Measurements from ENCODE around the gene ACOX1. TPM values are rescaled to one million over a fixed set of nuclear protein-coding genes. Genes with fewer than 3 reads are reported as not detected.
A peak's percentile ranks its signal among the peaks of the same experiment; 100 is the strongest.

ACOX1 gene
- total and polyA plus RNA-seq, 2 of the 13 experiments (the other 11 are each of a cell fraction or from before 2014, with no cell fraction given), result 86.4 to 120 TPM

DNA sequence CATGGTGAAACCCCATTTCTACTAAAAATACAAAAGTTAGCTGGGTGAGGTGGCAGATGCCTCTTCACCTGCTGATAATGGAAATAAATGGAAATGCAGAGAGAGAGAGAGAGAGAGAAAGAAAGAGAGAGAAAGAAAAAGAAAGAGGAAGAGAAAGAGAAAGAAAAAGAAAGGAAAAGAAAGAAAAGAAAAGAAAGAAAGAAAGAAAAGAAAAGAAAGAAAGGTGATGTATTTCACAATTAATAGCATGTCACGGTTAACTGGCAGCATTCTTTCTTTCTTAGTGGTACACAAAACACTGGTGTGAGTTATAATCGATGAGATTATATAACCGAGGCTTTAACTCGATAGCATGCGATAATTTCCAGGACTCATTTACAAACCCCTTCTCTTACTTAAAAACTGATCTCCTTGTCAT, 3.2 kb downstream of the ACOX1 start (continued):
- TF ChIP-seq, protein P1, sequence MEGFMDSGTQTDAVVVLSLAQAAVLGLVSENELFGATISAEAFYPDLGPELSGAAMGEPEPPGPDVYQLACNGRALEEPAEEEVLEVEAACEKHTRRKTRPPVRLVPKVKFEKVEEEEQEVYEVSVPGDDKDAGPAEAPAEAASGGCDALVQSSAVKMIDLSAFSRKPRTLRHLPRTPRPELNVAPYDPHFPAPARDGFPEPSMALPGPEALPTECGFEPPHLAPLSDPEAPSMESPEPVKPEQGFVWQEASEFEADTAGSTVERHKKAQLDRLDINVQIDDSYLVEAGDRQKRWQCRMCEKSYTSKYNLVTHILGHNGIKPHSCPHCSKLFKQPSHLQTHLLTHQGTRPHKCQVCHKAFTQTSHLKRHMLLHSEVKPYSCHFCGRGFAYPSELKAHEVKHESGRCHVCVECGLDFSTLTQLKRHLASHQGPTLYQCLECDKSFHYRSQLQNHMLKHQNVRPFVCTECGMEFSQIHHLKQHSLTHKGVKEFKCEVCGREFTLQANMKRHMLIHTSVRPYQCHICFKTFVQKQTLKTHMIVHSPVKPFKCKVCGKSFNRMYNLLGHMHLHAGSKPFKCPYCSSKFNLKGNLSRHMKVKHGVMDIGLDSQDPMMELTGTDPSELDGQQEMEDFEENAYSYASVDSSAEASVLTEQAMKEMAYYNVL (CRISPR knock-in tag; IDR thresholded peaks at IDR 0.05; ENCODE audit: borderline replicate concordance), result peak; percentile 79
- no peak for TF ChIP-seq XBP1 (CRISPR knock-in tag; IDR thresholded peaks at IDR 0.05)
- no peak for TF ChIP-seq ARNT2 (CRISPR knock-in tag; IDR thresholded peaks at IDR 0.05; ENCODE audit: low read depth)
- no peak for TF ChIP-seq ZNF749 (CRISPR knock-in tag; IDR thresholded peaks at IDR 0.05; ENCODE audit: borderline replicate concordance)
- TF ChIP-seq ZNF772 (CRISPR knock-in tag; IDR thresholded peaks at IDR 0.05), result peak; percentile 40; the same call in 1 of the 2 replicates
- TF ChIP-seq ZBTB3 (CRISPR knock-in tag; IDR thresholded peaks at IDR 0.05; ENCODE audit: borderline replicate concordance, low read depth), result 0 out of 2 replicates have a peak, but pooled peaks have one; percentile 23
- TF ChIP-seq ZNF761 (CRISPR knock-in tag; conservative IDR thresholded peaks at IDR 0.05), result no peak
- 0 out of 2 replicates have a peak, but pooled peaks have one; percentile 26 for TF ChIP-seq RBFOX2 (IDR thresholded peaks at IDR 0.05; ENCODE audit: low read depth, low read length)
- TF ChIP-seq PLRG1 (conservative IDR thresholded peaks at IDR 0.05), result no peak
- TF ChIP-seq DNMT3B (CRISPR knock-in tag; conservative IDR thresholded peaks at IDR 0.05), result peak; percentile 84; the same call in 1 of the 2 replicates
- peak; percentile 80 for TF ChIP-seq TBL1XR1 (IDR thresholded peaks at IDR 0.05; ENCODE audit: borderline replicate concordance, low read length, partially characterized antibody)
- TF ChIP-seq NRL (CRISPR knock-in tag; IDR thresholded peaks at IDR 0.05; ENCODE audit: borderline replicate concordance), result no peak
- peak; percentile 55; the same call in 1 of the 2 replicates for TF ChIP-seq ZBTB7B (CRISPR knock-in tag; IDR thresholded peaks at IDR 0.05)
- TF ChIP-seq ZNF614 (CRISPR knock-in tag; IDR thresholded peaks at IDR 0.05; ENCODE audit: borderline replicate concordance), result 0 out of 2 replicates have a peak, but pooled peaks have one; percentile 16
- TF ChIP-seq, protein P2, sequence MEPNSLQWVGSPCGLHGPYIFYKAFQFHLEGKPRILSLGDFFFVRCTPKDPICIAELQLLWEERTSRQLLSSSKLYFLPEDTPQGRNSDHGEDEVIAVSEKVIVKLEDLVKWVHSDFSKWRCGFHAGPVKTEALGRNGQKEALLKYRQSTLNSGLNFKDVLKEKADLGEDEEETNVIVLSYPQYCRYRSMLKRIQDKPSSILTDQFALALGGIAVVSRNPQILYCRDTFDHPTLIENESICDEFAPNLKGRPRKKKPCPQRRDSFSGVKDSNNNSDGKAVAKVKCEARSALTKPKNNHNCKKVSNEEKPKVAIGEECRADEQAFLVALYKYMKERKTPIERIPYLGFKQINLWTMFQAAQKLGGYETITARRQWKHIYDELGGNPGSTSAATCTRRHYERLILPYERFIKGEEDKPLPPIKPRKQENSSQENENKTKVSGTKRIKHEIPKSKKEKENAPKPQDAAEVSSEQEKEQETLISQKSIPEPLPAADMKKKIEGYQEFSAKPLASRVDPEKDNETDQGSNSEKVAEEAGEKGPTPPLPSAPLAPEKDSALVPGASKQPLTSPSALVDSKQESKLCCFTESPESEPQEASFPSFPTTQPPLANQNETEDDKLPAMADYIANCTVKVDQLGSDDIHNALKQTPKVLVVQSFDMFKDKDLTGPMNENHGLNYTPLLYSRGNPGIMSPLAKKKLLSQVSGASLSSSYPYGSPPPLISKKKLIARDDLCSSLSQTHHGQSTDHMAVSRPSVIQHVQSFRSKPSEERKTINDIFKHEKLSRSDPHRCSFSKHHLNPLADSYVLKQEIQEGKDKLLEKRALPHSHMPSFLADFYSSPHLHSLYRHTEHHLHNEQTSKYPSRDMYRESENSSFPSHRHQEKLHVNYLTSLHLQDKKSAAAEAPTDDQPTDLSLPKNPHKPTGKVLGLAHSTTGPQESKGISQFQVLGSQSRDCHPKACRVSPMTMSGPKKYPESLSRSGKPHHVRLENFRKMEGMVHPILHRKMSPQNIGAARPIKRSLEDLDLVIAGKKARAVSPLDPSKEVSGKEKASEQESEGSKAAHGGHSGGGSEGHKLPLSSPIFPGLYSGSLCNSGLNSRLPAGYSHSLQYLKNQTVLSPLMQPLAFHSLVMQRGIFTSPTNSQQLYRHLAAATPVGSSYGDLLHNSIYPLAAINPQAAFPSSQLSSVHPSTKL (CRISPR knock-in tag; IDR thresholded peaks at IDR 0.05), result peak; percentile 60; the same call in 1 of the 2 replicates
